Ishikawa (cell line): Measurements from ENCODE around the gene BEX4.

Experiments used
- CEBPB ChIP-seq: IDR thresholded peaks from 2 replicates; pipeline ENCODE4 v1.6.1; 2012
- CREB1 ChIP-seq: IDR thresholded peaks from 2 replicates; pipeline ENCODE4 v1.6.1; 2012; ENCODE audit warnings: low read depth
- EGR1 ChIP-seq: IDR thresholded peaks from 2 replicates; pipeline ENCODE4 v1.6.1; 2012
- EP300 ChIP-seq: IDR thresholded peaks from 2 replicates; pipeline ENCODE4 v1.6.1; 2012; ENCODE audit warnings: borderline replicate concordance
- FOXM1 ChIP-seq: IDR thresholded peaks from 2 replicates; pipeline ENCODE4 v1.6.1; 2012; ENCODE audit warnings: low read depth, borderline replicate concordance
- RAD21 ChIP-seq: IDR thresholded peaks from 2 replicates; pipeline ENCODE4 v1.6.1; 2012; ENCODE audit warnings: low read depth
- TAF1 ChIP-seq: IDR thresholded peaks from 2 replicates; pipeline ENCODE4 v1.6.1; 2012; ENCODE audit warnings: low read depth, mild to moderate bottlenecking
- TF ChIP-seq, protein P1 (sequence below): IDR thresholded peaks from 2 replicates; pipeline ENCODE4 v1.6.1; 2012; ENCODE audit warnings: low read depth, mild to moderate bottlenecking
- TF ChIP-seq, protein P2 (sequence below): IDR thresholded peaks from 2 replicates; pipeline ENCODE4 v1.6.1; 2012

DNA sequence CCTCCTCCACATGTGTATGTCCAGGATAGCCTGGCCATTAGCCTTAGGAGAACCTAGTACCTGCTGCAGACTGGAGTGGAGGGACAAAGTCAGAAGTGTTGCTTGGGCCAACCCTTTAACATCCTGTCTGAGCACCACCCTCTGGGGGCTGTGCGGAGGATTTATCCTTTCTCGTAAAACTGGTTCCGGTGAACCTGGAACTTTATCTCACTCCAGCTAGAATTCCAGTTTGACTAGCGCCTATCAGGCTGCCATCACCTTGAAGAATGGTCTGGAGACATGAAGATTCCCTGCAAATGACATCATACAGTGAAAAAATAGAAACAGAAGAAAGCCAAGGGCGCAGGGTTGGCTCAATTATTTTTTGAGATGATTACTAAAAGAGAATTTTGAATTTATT lies 36.1 kb downstream of the BEX4 start:
- TF ChIP-seq, protein P1, sequence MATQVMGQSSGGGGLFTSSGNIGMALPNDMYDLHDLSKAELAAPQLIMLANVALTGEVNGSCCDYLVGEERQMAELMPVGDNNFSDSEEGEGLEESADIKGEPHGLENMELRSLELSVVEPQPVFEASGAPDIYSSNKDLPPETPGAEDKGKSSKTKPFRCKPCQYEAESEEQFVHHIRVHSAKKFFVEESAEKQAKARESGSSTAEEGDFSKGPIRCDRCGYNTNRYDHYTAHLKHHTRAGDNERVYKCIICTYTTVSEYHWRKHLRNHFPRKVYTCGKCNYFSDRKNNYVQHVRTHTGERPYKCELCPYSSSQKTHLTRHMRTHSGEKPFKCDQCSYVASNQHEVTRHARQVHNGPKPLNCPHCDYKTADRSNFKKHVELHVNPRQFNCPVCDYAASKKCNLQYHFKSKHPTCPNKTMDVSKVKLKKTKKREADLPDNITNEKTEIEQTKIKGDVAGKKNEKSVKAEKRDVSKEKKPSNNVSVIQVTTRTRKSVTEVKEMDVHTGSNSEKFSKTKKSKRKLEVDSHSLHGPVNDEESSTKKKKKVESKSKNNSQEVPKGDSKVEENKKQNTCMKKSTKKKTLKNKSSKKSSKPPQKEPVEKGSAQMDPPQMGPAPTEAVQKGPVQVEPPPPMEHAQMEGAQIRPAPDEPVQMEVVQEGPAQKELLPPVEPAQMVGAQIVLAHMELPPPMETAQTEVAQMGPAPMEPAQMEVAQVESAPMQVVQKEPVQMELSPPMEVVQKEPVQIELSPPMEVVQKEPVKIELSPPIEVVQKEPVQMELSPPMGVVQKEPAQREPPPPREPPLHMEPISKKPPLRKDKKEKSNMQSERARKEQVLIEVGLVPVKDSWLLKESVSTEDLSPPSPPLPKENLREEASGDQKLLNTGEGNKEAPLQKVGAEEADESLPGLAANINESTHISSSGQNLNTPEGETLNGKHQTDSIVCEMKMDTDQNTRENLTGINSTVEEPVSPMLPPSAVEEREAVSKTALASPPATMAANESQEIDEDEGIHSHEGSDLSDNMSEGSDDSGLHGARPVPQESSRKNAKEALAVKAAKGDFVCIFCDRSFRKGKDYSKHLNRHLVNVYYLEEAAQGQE: no peak
- TF ChIP-seq RAD21 (no peak), TAF1 (no peak), CREB1 (no peak), EGR1 (no peak), CEBPB (no peak), EP300 (no peak), FOXM1 (no peak)
- TF ChIP-seq, protein P2, sequence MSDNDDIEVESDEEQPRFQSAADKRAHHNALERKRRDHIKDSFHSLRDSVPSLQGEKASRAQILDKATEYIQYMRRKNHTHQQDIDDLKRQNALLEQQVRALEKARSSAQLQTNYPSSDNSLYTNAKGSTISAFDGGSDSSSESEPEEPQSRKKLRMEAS: no peak
